GM19324 (cell line): ENCODE measurements around the gene NPHP4.

Experiments
- ATAC-seq: cut with Tn5 transposase; IDR thresholded peaks from one replicate; pipeline ENCODE4 v1.9.1; 2021; ENCODE audit warnings: mild to moderate bottlenecking, moderate library complexity; ENCODE audit not compliant: unreplicated experiment, low FRiP score

NPHP4 gene

DNA sequence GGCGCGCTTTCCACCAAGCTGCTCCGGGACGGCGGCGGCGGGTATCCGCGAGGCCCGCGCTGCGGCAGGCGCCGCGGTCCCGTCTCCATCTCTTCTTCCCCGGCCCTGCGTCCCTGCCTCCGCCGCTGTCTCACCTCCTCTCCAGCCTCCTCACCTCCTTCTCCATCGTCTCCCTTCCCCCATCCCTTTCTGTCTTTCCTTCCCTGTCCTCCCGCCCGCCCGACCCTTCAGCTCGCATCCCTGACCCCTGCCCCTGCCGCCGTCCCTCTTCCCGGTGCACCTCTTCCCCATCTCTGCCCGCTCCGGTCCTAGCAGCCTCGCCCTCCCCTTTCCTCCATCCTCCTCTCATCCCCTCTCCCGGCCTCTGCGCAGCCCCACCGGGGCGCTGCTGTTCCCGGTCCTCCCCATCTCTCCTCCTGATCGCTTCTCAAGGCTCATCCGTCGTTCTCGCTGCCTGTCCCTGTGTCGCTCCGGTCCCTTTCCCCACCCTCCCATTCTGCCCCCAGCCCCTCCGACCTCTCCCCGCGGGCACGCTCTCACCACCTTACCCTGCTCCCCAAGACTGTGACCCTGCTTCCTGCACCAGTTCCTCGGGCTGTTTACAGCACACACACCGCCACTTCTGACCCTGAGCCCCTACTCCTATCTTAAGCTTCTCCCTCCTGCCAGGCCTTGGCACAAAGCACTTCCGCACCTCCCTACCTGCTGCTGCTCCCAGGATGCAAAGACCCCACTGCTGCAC lies 760 bp upstream of the NPHP4 start:
- ATAC-seq: no peak

DNA sequence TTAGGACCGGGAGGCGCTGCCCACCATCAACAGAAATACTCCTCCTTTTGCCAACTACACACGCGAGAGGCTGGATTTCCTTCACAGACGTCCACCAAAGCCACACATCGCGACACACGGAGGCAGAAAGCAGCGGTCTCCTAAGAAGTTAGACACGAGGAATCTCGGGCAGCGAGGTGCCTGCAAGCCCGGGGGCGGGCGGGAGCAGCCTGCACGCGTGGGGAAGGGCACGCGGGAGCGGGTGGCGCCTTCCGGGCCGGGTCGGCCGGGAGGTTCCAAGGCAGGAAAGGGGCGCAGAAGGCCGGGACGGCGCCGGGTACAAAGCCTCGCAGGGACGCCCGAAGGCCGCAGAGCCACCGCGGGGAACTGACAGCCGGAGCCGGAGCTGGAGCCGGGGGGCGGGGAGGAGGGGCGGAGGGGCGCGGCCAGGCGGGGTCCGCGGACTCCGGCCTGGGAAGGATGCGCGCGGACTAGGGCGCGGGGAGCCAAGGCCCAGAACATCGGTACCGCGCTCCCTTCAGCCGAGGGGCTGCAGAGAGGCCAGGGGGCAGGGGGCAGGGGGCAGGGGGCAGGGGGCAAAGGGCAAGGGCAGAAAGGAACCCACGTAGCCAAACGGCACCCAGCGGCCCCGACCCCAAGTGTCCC lies 722 bp downstream of the NPHP4 start:
- ATAC-seq: no peak

DNA sequence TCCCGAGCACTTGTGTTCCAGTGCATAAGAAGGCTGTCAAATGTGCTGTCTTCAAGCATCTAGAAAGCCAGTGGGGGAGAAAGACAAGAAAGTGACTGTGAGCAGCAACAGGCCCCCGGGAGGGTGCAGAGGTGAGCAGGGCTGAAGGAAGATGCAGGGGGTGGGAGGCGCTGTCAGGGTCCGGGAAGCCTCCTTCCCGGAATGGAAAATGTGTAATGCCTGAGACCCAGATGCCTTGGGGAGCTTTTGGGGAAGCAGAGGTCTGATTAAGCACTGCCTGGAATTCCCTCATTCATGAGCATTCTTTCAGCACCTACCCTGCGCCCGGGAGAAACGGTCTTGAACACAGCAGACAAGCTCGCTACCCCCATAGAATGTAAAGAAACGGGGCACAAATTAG lies 1.3 kb downstream of the NPHP4 start:
- no peak for ATAC-seq

DNA sequence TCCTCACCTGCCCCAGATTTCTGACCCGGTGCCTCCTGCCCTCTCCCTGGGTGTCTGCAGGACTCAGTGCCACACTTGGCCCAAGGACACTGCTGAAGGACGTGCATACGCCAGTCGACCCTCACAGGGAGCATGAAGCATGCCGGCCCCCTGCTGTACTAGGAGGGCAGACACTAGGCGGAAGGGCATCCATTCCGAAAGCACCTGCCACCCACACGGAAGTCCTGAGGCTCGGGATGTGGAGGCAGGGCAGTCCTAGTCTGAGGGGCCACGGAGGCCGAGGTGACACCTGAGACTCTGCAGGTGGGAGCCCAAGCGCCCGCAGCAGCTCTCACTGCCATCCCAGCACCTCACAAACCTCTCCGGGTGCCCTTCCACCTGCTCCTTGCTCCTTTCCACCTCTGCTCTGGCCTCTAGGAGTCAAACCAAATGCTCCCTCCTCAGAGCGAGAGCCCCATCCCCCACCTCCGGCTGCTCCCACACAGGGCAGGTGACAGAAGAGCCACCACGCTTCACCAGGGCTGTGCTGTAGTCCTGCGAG lies 2.4 kb downstream of the NPHP4 start:
- no peak for ATAC-seq

DNA sequence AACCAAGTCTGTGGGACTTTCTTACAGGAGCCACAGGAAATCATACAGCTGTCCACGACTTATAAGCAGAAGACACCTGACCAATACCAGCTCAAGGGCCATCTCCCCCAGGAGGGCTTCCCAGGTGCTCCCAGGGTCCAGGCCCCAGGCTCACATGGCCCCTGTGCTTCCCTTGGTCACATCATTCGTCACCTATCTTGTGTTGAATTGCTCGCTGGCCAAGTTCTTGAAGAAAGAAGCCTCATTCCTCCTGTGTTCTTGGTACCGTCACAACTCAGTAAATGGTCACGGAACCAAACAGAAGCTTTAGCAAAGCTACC lies 3.0 kb downstream of the NPHP4 start:
- ATAC-seq: no peak

DNA sequence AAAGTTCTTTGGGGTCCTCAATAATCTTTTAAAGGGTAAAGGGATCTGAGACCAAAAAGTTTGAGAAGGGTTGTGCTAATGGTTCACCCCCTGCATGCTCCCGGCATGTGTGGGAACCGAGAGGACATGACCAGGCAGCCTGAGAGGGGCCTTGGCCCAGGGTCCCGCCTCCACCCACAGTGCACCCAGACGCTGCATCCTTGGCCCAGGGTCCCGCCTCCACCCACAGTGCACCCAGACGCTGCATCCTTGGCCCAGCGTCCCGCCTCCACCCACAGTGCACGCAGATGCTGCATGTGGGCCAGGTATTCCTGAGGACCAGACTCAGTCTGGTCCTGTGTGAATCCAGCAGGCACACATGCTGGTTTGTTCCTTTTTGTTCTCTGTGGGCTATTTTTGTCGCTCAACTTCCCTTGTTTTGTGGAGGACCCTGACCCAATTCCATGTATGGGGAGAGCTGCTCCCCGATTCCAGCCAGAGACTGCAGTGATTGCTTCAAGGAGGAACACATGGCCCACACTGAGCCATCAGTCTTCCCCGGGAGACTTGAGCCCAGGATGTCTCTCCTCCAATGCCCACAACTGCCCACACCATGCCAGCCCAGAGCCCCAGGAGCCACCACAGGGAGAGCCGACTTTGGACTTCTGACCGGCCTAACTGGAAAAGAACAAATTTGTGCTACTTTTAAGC lies 3.5 kb downstream of the NPHP4 start:
- no peak for ATAC-seq

DNA sequence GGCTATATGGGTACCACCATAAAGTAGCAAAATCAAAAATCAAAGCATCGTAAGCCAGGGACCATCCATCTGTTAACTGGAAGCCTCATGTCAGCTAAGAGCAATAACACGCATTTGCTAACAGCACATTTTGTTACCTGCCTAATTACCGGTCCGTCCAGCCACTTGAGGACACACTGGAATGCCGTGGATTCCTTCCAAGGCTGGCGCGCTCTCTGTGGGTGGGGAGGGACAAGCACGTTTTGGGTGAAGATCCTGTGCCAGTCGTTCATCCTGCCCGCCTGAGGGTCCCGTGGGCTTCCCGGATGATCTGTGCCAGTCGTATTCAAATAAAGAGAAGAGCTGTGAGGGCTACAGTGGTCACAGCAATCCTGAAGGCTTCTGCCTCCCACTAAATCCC lies 6.2 kb downstream of the NPHP4 start:
- ATAC-seq: no peak

DNA sequence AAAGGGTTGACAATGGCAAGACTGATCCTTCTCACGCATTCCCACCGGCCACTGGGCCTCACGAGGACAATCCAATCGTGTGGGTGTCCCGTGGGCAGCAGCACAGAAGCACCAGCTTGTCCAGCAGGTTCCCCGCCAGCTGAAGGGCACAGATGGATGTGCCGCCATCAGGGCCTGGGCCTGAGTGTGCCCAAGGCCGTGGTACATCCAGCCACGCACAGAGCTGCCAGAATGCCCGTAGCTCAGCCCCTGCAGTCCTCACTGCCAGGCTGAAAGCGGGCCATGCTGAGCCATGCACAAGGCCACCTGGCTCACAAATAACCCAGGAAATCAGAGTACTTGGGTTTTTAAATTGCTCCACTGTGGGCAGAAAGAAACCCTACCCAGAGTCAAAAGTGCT lies 7.0 kb downstream of the NPHP4 start:
- ATAC-seq: no peak

DNA sequence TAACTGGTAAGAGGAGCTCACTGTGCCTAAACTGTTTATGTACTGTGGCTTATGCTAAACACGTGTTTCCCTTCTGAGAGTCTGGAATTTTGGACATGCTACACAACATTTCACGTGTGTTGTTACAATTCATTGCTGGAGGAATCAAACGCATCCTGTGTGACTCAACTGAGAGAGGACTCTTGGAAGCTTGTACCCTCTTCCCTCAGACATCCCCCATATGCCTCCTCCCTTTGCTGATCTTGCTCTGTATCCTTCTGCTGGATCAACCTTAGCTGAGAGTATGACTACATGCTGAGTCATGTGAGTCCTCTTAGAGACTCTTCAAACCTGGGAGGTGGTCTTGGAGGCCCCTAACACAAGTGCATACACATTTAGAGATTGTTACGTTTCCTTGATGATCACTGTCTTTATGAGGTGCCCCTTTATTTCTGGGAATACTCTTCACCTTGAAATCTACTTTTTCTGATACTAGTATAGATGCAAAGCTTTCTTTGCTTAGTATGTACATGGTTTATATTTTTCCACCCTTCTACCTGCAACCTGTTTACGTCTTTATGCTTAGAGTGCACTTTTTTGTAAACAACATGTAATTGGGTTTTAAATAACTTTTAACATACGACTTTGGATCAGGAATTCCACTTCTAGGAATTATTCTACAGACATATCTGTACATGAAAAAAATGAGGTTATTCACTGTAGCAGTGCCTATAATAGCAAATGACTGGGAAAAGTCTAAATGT lies 8.7 kb downstream of the NPHP4 start:
- ATAC-seq: no peak

DNA sequence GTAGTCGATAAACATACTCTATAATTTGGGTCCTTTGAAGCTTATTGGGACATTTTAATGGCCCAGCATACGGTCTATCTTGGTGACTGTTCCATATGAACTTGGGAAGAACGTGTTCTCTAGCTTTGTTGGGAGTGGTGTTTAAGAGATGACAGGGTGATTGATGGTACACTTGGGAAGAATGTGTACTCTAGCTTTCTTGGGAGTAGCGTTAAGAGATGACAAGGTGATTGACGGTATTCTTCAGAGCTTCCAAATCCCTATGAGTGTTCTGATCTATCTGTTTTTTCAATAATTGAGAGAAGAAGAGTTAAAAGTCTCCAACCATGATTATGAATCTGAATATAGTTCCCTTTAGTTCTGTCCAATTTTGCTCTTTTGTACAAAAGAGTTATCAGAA lies 9.4 kb downstream of the NPHP4 start:
- ATAC-seq: no peak

DNA sequence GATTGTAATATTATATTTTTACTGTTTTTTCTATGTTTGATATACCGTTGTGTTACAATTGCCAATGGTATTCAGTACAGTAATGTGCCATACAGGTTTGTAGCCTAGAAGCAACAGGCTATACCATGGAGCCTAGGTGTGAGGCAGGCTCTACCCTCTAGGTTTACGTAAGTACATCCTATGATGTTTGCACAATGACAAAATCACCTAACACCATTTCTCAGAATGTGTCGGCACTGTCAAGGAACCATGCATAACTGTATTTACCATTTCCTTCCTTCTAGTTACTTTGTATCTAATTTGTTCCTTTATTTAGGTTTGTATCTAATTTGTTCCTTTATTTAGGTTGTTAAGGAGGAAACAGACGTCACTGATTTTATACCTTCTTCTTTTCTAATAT lies 9.9 kb downstream of the NPHP4 start:
- no peak for ATAC-seq

DNA sequence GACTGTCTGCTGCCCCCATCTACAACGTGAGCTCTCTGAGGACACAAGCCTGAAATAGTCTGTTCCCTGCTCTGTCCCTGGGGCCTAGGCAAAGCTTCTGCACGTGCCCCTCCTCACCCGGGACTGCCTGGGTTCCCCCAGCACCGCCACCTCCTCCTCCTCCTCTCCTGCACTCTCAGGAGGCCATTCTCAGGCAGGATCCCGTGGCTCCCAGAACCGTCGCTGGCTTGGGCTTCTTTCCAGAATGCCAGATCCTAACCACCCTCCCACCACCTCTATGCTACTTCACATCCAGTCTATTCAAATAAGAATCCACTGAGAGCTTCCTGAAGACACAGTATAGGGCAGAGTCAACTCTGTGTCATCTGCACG lies 11.2 kb downstream of the NPHP4 start:
- ATAC-seq: no peak

DNA sequence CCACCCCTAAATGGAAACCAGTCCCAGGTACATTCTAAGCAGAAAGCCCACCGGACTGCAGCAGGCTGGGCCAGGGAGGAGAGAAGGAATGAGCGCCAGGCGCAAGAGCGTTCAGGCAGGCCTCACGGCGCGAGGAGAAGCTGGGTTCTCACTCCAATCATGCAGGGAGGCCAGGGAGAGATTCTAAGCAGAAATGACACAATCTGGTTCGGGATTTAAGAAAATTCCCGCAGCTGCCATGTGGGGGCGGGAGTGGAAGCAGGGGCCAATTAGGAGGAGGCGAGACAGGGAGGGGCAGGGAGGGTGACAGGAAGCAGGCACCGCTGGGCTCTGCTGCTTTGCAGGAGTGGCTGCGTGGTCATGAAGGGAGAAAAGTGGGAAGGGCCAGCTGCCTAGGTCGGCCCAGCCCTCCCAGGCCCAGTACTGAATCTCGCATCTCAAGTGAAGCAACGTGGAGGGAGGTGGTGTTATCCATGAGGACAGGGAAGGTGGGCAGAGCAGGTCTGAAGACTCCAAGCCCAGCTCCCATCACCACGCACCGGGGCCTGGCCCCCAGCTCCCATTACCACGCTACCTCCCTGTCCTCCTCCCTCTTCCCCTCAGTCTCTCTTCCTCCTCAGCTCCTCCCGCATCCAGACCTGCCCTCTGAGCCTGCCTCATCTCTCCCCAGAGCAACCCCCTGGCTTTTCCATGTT lies 11.8 kb downstream of the NPHP4 start:
- ATAC-seq: no peak

DNA sequence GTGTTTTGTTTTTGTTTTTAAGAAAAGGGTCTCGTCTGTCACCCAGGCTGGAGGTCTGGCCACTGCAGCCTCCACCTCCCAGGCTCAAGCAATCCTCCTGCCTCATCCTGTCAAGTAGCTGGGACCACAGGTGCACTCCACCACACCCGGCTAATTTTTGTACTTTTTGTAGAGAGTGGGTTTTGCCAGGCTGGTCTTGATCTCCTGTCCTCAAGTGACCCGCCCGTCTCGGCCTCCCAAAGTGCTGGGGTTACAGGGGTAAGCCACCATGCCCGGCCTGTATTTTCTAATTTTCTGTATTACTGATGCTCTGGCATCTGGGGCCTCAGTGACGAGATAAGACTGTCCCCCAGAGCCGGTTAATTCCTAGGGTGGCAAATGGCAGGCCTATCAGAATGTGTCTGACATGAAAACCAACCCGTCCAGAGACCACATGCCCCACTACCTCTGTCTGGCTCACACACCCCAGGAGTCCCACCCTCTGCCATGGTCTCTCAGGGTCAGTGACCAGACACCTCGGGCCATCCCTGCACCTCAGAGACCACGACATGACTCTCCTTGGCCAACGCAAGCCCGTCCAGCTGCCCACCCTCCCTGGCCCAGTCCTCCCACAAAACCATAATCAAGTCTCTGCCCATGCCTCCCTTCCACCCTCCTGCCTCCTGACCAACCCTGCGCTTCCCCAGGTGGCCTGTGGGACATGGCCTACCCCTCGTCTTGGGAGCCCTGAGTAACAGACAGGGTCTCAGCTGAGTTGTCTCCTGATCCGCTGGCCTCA lies 12.5 kb downstream of the NPHP4 start:
- ATAC-seq: no peak

DNA sequence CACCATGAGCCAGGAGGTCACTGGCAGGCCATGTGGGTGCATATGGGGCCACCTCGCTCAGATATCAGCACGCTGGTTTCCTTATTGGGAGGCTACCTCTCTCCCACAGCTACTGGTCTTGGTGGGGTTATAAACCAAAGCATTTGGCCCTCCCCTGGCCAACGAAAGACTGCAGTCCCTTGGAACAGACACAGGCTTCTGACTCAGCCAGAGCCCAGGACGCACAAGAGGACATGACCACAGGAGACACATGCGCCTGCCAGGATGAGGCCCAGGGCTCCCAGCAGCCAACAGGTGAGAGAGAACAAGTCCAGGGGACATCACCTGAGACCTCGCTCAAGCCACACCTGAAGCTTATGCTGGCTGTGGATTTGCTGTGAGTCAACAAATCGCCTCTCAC lies 13.8 kb downstream of the NPHP4 start:
- ATAC-seq: no peak

DNA sequence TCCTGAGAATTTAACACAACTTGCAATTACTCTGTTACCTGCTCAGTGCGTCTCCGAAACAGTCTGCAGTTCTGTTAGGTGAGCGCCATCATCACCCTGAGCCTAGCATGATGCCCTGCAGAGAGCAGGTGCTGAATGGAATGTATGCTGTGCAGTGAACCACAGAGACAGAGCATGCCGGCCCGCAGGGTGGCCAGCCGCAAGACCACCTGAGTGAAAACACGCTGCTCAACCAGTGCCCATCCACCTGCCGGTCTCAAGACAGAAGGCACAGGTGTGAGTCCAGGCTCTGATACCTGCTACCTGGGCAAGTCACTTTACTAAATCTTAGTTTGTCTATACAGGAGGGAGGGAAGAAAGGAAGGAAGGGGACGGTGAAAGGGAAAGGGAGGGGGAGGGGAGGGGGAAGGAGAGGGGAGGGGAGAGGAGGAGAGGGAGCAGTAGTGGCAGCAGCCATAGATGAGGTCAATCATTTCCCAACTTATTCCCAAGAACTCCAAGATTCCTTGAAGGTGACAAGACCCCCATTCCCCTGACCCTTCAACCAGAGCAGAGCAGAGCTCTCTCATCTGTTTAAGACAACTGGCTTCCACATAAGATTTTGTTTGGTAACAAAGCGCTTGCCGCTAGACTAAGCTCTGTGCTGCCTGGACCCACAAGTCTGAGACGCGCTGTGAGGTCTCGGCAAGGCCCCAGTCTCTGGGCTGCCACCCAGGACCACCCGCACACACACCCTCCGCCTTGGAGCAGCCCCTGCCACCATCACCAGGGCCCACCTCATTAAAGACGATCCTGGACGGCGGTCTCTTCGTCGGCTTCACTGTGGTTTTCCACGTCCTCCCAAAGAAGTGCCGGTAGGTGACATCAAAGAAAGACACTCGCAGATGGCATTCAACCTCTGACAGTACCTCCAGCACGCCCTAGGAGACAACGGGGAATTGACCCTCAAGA lies 14.5 kb downstream of the NPHP4 start:
- ATAC-seq: no peak

DNA sequence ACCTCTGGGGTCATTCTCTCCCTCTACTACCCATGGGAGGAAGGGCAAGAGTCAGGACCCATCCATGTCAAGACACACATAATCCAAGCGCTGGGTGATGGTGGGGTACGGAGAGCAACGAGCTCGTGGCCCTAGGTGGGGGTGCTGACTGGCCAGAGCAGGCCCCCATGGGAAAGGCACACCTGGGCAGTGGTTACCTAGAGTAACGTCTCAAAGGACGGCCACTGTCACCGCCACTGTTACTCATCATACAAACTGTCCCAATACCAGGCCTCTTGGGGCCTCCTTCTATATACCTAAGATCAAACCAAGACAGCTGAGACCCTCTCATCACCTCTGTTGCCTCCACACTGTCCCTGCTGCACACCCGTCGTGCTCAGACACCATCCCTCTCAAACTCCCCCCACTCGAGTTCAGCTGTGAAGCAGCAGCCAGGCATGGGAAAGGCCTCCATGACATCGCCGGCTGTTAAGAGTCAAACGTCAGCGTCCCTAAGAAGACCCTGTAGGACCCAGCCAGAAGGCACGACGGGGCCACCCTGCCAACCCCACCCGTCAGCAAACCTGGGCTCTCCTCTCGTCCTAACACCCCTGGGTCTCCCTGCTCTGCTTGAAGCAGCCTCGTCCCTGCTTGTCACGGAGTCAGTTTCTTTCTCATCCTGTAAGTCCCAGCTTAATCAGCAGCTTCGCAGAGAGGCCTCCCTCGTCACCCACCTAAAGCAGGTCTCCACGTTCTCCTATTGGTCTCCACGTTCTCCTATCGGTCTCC lies 15.3 kb downstream of the NPHP4 start:
- ATAC-seq: no peak

DNA sequence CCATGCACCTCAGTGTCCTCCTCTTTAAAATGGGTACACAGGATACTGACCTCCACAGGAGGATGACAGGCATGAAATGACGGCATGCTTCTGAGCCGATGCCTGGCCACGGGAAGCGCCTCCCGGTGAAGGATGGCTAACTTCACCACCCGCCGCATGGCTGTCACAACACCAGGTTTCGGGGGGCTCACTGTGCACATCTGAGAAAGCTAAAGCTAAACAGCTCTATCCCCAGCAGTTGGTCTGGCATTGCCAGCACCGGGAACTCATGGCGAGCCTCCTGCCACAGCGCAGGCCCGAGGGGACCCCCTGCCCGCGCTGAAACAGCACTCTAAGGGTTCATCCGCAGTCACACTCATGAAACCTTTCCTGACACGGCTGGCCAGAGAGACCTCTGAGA lies 16.0 kb downstream of the NPHP4 start:
- ATAC-seq: no peak
